ENCODE data around the gene LRRC72.

DNA sequence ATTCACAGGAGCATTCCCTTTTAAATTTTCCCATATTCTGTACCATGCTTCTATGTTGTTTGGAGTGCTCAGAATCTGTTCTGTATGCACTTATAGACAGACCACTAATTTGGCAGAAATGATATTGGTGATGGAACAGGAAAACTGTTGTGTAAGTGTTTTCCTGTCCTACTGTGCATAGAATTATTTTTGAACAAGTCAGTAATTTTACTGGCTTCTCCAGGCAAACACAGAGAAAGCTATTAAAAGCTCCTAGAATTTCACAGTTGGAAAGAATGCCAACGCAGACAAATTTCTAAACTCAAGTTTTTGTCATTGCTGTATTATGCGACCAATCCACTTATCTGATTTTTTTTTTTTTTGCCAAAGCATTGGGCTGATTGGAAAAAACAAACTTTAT is 63.3 kb downstream of the LRRC72 start:
- no peak for TF ChIP-seq POLR2AphosphoS5 (IDR thresholded peaks at IDR 0.05; ENCODE audit: low read depth, low read length)
- TF ChIP-seq, protein P1, sequence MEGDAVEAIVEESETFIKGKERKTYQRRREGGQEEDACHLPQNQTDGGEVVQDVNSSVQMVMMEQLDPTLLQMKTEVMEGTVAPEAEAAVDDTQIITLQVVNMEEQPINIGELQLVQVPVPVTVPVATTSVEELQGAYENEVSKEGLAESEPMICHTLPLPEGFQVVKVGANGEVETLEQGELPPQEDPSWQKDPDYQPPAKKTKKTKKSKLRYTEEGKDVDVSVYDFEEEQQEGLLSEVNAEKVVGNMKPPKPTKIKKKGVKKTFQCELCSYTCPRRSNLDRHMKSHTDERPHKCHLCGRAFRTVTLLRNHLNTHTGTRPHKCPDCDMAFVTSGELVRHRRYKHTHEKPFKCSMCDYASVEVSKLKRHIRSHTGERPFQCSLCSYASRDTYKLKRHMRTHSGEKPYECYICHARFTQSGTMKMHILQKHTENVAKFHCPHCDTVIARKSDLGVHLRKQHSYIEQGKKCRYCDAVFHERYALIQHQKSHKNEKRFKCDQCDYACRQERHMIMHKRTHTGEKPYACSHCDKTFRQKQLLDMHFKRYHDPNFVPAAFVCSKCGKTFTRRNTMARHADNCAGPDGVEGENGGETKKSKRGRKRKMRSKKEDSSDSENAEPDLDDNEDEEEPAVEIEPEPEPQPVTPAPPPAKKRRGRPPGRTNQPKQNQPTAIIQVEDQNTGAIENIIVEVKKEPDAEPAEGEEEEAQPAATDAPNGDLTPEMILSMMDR (IDR thresholded peaks at IDR 0.05): no peak
- no peak for TF ChIP-seq TCF7L2 (IDR thresholded peaks at IDR 0.05; ENCODE audit: low read depth, low read length)
- TF ChIP-seq, protein P2, sequence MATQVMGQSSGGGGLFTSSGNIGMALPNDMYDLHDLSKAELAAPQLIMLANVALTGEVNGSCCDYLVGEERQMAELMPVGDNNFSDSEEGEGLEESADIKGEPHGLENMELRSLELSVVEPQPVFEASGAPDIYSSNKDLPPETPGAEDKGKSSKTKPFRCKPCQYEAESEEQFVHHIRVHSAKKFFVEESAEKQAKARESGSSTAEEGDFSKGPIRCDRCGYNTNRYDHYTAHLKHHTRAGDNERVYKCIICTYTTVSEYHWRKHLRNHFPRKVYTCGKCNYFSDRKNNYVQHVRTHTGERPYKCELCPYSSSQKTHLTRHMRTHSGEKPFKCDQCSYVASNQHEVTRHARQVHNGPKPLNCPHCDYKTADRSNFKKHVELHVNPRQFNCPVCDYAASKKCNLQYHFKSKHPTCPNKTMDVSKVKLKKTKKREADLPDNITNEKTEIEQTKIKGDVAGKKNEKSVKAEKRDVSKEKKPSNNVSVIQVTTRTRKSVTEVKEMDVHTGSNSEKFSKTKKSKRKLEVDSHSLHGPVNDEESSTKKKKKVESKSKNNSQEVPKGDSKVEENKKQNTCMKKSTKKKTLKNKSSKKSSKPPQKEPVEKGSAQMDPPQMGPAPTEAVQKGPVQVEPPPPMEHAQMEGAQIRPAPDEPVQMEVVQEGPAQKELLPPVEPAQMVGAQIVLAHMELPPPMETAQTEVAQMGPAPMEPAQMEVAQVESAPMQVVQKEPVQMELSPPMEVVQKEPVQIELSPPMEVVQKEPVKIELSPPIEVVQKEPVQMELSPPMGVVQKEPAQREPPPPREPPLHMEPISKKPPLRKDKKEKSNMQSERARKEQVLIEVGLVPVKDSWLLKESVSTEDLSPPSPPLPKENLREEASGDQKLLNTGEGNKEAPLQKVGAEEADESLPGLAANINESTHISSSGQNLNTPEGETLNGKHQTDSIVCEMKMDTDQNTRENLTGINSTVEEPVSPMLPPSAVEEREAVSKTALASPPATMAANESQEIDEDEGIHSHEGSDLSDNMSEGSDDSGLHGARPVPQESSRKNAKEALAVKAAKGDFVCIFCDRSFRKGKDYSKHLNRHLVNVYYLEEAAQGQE (IDR thresholded peaks at IDR 0.05; ENCODE audit: insufficient read depth in 1 of 2, low read depth in 2 of 2, low read length in 1 of 2): no peak
